GM19043 (cell line): ENCODE data around the gene SNCAIP.

ENCODE experiments used
- ATAC-seq: cut with Tn5 transposase; IDR thresholded peaks from one replicate; pipeline ENCODE4 v1.9.1; 2021; ENCODE audit warnings: low read depth; ENCODE audit not compliant: unreplicated experiment

SNCAIP gene

DNA sequence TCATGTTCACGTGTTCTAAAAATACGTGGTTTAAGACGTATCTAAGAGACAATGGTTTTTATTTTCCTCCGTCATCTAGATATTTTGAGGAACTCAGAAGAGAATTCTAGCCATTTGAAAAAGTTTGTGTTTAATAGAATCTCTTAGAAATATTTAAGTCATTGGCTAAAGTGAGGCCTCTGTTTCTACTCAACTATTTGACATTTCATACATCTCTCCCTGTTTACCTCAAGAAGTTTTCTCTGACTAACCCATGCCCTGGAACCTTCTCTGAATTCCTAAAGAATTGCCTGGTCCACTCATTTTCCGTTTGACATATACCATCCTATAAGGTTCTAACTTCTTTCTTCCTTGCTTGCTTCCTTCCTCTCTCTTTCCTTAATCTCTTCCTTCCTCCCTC lies 178.7 kb downstream of the SNCAIP start:
- ATAC-seq, result no peak

DNA sequence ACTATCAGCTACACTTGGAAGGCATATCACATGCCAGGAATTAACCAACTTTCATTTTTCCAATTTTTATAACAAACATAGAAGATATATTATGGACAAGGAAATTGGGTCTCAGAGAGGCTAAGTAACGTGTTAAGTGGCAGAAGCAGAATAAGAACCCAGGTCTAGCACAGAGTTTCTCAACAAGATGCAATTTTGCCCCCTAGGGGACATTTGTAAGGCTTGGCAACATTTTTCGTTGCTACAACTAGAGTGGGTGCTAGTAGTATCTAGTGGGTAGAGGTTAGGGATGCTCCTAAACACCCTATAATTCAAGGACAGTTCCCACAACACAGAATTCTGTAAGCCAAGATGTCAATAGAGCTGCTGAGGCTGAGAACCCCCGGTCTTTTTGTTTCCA lies 180.6 kb downstream of the SNCAIP start:
- no peak for ATAC-seq

DNA sequence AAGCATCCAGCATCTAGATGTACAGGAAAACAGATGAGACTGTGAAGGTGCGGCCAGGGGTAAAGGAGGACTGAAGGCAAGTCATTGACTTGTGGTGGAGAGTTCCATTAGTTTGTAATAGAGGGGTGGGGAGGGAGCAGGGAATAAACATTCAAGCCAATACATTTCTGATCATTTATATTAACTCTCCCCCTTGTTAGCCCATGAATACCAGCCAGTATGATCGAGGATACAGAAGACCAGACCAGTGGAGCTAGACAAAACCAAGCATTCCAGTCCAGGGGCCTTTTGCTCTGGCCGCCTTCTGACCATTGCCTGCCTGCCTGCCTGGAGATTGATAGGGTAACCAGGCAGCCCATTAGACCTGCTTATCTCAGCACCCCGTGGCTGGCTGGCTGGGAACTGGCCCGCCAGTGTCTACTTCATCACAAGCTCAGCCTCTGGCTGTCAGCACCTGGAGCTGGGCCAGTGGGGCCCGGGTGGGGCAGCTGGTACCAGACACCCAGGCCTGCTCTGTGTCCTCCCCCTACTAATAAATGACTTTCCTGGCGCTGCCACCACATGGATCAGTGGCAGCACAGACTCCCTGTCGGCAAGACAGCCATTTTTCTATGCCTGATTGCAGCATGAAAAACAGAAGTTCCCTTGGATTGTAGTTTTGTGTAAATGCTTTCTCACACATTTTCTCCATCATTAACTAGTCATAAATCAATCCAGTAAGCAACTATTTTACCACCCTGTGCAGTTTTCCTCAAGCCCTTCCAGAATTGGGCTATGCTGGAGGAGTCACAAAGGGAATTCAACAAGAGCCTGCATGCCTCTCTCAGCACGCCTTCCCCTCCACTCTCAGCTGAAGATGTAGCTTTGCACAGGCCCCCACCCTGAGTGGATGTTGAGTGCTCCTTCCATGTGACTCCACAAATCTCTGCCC lies 181.3 kb downstream of the SNCAIP start:
- ATAC-seq, result no peak

DNA sequence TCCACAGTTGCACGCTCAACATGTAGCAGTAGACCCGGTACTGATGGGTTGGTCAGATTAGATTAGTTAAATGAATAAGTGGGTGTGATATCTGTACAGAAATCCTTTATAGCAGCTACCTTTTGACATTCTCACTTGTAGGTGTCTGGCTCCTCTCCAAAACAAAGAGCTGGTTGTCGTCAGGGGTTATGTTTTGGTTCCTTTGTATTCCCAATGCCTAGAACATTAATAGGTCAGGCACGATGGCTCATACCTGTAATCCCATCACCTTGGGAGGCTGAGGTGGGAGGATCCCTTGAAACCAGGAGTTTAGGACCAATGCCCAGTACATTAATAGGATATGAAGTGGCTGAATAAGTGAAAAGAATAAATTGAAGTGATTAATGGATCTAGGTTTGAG lies 182.1 kb downstream of the SNCAIP start:
- ATAC-seq, result no peak

DNA sequence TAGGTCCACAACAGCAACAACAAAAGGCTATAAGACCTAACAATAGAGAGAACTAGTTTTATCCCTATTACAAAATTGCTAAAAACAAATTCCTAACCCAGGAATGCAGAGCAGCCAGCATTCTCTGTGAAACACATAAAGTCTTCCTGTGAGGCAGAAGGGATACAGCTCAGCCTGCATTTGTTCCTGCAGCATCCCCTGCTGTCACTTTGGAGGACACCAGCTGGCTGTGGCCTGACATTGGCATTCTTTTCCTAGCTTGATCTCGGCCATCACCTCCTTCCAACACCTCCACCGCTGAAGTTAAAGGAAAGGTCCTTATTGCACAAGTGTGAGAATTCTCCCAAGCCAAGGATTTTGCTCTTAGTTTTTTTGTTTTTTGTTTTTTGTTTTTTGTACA lies 186.1 kb downstream of the SNCAIP start:
- ATAC-seq, result no peak

DNA sequence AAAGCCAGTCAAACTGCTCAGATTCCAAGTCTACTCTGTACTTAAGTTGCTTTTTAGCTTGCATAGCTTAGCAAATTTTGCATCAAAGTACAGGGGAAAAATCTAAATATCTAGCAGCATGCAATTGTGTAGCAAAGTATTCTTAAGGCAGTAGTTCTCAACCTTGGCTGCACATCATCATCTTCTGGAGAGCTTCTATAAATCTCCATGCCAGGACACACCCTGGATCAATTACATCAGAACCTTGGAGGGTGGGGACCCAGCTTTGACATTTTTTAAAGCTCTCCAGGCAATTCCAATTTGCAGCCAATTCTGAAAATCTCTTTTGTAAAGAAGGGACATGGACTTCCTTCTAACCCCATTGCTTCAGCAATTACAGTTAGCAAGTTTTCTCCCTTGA lies 187.5 kb downstream of the SNCAIP start:
- ATAC-seq, result no peak

DNA sequence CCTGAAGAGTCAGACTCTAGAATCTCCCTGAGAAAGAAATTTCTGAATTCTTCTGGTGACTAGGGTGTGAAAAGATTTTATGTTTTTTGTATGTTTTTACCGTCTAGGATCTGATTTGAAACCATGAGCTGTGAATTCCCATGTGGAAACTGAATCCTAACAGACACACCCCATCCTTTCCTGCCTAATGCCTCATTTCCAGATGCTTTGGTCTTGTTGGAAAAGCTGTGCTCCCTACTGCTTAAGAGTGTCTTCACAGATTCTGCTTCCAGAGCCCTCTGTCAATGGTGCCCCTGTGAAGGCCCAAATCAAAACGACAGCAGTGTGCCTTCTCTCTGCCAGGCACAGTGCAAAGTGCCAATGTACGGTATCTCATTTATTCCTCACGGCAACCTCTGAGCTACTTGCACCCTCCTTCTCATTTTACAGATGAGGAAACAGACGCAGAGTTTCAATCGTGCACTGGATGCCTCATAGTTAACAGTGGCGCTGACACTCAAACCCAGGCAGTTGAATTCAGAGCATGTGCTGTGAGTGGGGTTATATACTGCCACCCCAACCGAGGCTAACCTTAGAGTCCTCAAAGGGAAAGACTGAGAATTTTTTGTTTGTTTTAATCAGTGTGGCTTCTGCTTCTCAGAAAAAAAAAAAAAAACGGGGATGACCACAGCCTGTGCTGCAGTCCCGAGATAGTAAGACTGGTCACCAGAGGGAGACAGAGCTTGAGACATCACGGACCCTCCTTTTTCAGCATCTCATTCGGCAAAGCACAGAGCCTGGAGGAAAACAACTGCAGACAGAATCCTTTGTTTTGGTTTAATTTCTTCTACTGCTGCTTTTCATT lies 188.4 kb downstream of the SNCAIP start:
- ATAC-seq, result no peak

DNA sequence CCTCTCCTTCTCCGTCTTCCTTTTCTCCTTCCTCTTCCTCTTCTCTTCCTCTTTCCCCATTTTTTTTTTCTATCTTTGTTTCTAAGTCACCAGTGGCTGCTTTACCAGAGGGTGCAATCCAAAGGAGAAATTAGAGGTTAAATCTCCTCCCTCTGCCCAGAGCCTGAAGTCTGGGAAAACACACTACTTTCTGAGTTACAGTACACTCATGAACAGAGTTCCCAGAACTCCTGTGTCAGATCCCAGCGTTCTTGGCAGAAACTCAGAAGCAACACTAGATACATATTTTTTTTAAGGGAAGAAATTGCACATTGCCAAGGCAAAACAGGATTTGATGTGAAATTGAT lies 189.0 kb downstream of the SNCAIP start:
- no peak for ATAC-seq

DNA sequence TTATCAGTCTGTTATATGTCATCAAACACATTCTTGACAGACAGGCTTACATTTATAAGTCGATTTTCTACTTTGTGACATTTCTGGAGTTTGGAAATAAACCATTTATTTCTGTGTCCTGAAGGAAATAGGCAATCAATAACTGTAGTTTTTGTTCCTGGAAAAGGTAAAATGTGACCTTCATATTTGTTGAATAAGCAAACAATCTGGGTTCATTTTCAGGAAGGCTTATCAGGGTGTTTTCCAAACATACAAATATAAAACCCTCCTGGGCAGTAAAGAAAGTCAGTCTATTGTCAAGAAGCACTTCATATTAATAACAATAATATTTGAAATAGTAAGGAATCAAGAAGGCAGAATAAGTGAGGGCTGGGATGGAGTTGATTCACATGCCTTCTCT lies 195.0 kb downstream of the SNCAIP start:
- no peak for ATAC-seq

DNA sequence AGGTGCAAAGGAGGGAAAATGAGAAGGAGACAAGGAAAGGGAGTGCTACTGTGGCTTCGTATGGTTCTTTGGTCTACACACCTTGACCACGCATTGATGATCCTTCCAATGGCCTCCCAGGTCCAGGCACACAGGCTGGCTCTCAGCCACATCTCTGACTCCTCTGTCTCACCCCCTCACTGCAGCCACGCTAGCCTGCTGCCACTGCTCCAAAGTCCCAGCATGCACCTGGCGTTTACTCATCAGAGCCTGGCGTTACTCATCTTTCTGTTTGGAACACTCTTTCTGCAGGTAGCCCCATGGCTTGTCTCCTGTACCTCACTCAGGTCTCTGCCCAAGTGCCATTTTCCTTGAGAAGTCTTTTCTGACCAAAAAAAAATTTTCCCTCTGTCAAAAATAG lies 195.5 kb downstream of the SNCAIP start:
- ATAC-seq, result no peak

DNA sequence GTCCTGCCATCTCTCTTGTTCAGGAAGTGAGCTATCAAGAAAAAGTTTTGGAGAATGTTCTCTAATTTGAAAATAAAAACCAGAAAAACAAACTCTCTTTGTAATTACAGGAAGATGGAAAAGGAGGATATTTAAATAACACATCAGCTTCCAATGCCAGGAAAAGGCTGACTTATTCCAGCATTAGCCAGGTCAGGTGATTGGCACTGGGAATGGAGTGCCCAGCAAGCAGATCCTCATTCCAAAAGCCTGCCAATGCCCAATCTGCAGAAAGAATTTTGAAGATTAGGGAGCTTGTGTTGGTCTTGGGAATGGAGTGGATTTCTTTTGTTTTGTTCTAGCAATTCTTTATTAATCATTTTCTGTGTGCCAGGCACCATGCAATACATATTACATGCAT lies 196.6 kb downstream of the SNCAIP start:
- ATAC-seq, result no peak
